Body of pancreas (tissue), 4 donors: ENCODE results near the gene ARHGEF3.

ENCODE experiments used
- CTCF ChIP-seq, 7 experiments: fragments of 450-650 bp in 4 of 7; fragments of 200-600 bp in 3 of 7; sonication (generic) in 3 of 7; IDR thresholded peaks; one replicate each; pipeline ENCODE4 v1.5.1; 2016 to 2019; ENCODE audit warnings: antibody characterized with exemption in 7 of 7
- POLR2A ChIP-seq, 3 donors: fragments of 450-650 bp; IDR thresholded peaks; one replicate each; pipeline ENCODE4 v1.6.1; 2016; ENCODE audit warnings: antibody characterized with exemption in 3 of 3, mild to moderate bottlenecking in 2 of 3

GRCh38 chr3:56800130-56800831 lies 1.5 kb downstream of the ARHGEF3 start:
- TF ChIP-seq CTCF (IDR thresholded peaks at IDR 0.05), result peak in 3 of 7 experiments; percentile 6 to 16 (median 12)
- TF ChIP-seq POLR2A (IDR thresholded peaks at IDR 0.05), result peak in 2 of 3 donors; percentile 28 to 32
